Measurements from ENCODE around the gene INSYN2A. TPM values are rescaled to one million over a fixed set of nuclear protein-coding genes. Genes with fewer than 3 reads are reported as not detected.

The INSYN2A gene, protein sequence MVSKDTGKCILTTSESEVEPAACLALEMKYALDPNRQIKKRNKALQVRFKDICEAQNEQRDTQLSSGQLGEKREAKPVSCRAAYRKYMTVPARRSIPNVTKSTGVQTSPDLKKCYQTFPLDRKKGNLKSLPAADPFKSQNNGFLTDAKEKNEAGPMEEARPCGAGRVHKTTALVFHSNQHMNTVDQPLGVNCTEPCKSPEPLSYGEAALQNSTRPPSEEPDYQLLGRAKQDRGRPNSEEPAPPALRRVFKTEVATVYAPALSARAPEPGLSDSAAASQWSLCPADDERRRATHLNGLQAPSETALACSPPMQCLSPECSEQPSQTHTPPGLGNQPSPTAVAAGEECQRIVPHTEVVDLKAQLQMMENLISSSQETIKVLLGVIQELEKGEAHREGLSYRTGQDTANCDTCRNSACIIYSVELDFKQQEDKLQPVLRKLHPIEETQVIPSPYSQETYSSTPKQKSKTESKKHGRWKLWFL
- 0.09 to 0.13 TPM (median 0.11 TPM) in 3 replicates for total RNA-seq

DNA sequence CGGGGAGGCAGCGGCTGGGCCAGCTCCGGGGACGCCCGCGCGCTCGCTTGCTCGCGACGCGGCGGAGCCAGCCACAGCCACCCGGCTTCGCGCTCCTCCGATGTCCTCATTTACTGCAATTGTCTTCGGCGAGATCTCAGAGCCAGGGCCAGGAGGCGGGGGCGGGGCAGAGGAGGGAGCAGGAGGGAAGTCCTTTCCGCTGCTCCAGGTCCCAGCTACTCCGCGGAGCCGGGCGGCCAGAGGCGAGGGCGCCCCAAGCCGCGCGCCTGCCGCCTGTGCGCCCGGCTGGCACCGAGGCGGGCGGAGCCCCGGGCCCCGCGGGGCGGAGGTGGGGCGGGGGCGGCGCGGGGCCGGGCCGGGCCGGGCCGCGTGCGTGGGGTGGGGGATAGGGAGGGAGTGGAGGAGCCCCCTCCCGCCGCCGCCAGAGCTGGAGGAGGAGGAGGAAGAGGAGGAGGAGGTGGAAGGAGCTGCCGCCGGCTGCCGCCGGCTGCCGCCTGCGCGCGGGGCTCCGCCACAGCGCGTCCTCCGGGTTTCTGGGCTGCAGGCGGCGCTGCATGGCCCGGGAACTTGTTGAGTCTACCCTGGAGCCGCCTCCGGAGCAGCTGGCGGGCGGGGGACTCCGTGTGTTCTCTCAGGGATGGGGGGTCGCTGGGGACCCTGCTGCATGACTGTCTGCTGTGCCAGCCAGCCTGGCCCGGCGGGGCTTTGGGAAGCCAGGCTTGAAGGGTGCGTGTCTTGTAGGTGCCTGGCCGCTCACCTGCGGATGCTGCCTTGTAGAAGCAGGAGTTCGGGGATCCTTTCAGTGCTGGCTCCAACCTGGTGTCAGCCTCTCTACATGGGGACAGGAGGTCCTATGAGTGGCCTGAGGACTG lies at the start of gene INSYN2A:
Gene INSYN2A (minus strand): TSS at position 310 of the 872 bp plus-strand sequence. CDS start 20,196 bp downstream, outside the sequence.
- Mint-ChIP-seq H3K4me3 (peak within 1 kb of the TSS; percentile 75), H3K27me3 (ENCODE audit: low read depth) (peaks cover 66% of the 10 kb centered on the region), H3K4me1 (peaks cover 10% of the 10 kb centered on the region), H3K27ac (no peak within 1 kb of the TSS), H3K9me3 (no peaks in the 10 kb centered on the region), H3K36me3 (peaks cover 5% of the 10 kb centered on the region)
- DNase-seq (ENCODE audit: low spot score in 2 of 2, unreplicated experiment in 2 of 2): peak in 1 of 2 experiments; percentile 54
- TF ChIP-seq, protein P1, sequence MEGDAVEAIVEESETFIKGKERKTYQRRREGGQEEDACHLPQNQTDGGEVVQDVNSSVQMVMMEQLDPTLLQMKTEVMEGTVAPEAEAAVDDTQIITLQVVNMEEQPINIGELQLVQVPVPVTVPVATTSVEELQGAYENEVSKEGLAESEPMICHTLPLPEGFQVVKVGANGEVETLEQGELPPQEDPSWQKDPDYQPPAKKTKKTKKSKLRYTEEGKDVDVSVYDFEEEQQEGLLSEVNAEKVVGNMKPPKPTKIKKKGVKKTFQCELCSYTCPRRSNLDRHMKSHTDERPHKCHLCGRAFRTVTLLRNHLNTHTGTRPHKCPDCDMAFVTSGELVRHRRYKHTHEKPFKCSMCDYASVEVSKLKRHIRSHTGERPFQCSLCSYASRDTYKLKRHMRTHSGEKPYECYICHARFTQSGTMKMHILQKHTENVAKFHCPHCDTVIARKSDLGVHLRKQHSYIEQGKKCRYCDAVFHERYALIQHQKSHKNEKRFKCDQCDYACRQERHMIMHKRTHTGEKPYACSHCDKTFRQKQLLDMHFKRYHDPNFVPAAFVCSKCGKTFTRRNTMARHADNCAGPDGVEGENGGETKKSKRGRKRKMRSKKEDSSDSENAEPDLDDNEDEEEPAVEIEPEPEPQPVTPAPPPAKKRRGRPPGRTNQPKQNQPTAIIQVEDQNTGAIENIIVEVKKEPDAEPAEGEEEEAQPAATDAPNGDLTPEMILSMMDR (IDR thresholded peaks at IDR 0.05; ENCODE audit: unreplicated experiment): no peak

DNA sequence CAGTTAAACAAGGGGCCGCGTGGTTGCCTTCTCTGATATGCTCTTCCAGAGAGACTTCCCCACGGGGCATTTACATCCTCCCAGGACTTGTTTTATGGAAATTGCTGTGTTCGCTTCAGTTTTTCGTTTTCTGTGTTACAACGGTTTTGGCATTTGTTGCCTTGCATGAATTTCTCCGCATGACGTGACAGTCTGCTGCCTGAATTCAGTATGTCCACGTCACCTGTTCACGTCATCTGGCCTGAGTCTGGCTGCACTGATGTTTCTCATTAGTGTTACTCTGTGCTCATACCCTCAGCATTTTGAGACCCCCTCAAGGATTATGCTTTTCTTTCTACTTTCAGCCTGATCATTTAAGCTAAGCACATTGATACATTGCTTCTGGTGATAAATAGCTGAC lies 49.1 kb upstream of the INSYN2A start:
- Mint-ChIP-seq H3K36me3 (peaks cover 17% of the 10 kb centered on the region), H3K4me1 (peaks cover 4% of the 10 kb centered on the region), H3K4me3 (no peak overlapping the region), H3K27ac (no peak overlapping the region), H3K9me3 (no peaks in the 10 kb centered on the region), H3K27me3 (ENCODE audit: low read depth) (no peaks in the 10 kb centered on the region)
- TF ChIP-seq, protein P1 (IDR thresholded peaks at IDR 0.05; ENCODE audit: unreplicated experiment): no peak
- no peak for DNase-seq (ENCODE audit: low spot score in 2 of 2, unreplicated experiment in 2 of 2)

DNA sequence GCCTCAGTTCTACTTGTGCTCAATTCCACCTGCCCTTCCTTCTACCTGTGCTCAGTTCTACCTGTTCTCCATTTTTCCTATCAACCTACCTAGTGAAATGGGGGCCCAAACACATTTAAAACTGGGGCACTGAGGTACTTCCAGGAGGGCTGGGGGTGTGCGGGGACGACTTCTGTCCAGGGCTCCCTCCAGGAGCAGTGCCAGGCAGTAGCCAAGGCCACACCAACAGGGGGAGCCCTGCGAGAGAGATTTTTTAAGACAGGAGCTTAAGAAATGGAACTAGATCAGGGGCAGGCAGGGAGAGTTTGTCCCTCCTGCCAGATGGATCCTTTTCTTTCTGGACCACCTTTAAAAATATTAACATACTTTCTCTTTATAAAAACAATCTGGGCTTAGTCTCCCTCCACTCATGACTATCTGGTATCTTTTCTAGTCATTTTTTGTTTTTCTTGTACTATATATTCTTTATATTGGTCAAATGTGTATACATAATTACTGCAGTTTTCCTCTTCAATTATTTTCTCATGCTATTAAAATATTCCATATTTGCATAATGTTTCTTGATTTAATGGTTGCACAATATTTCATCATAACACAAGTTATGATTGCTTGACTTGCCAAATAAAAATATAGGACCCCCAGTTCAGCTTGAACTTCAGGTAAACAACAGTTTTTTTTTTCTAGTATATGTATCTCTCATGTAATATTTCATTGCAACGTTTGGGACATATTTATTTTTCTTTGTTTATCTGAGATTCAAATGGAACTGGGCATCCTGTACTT lies 47.3 kb upstream of the INSYN2A start:
- Mint-ChIP-seq H3K4me3 (no peak overlapping the region), H3K4me1 (peaks cover 4% of the 10 kb centered on the region), H3K27me3 (ENCODE audit: low read depth) (no peaks in the 10 kb centered on the region), H3K9me3 (no peaks in the 10 kb centered on the region), H3K36me3 (peaks cover 6% of the 10 kb centered on the region), H3K27ac (no peak overlapping the region)
- no peak for DNase-seq (ENCODE audit: low spot score in 2 of 2, unreplicated experiment in 2 of 2)
- TF ChIP-seq, protein P1 (IDR thresholded peaks at IDR 0.05; ENCODE audit: unreplicated experiment): no peak

DNA sequence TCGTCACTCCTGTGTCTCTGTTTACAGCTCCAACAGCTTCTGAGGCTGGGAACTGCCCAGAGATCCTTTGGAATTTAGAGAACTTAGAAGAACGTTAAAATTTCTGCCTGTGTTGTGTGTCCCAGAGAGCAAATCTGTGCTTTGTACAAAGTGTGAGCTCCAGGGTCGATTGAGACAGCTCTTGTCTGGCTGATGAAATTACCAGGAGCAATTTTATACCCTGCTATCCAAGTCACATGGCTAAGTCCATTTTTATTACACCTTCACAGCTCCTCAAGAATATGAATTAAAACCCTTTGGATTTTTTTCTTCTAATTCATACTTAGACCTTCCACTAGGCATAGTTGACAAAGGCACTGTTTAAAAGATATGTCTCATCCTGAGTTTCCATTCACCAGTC lies 46.5 kb upstream of the INSYN2A start:
- Mint-ChIP-seq H3K27me3 (ENCODE audit: low read depth) (no peaks in the 10 kb centered on the region), H3K36me3 (no peaks in the 10 kb centered on the region), H3K27ac (no peak overlapping the region), H3K9me3 (no peaks in the 10 kb centered on the region), H3K4me3 (no peak overlapping the region), H3K4me1 (peaks cover 4% of the 10 kb centered on the region)
- TF ChIP-seq, protein P1 (IDR thresholded peaks at IDR 0.05; ENCODE audit: unreplicated experiment): no peak
- DNase-seq (ENCODE audit: low spot score in 2 of 2, unreplicated experiment in 2 of 2): no peak

DNA sequence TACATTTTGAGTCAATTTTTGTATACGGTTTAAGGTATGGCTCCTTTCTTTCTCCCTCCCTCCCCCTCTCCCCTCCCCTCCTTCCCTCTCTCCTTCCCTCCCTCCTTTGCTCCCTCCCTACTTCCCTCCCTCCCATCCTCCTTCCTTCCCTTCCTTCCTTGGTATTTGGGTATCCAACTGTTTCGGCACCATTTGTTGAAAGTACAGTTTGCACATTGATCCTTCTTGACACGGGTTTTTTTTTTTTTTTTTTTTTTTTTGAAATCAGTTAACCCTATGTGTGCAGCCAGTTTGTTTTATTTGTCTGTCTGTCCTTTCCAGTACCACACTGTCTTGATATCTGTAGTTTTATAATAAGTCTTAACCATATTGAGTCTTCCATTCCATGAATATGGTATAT lies 39.9 kb upstream of the INSYN2A start:
- TF ChIP-seq, protein P1 (IDR thresholded peaks at IDR 0.05; ENCODE audit: unreplicated experiment): no peak
- no peaks in the 10 kb centered on the region for H3K27me3 Mint-ChIP-seq (ENCODE audit: low read depth)
- H3K27ac Mint-ChIP-seq: no peak overlapping the region
- H3K4me3 Mint-ChIP-seq: no peak overlapping the region
- peaks cover 4% of the 10 kb centered on the region for H3K9me3 Mint-ChIP-seq
- DNase-seq (ENCODE audit: low spot score in 2 of 2, unreplicated experiment in 2 of 2): no peak
- H3K4me1 Mint-ChIP-seq: no peaks in the 10 kb centered on the region
- H3K36me3 Mint-ChIP-seq: no peaks in the 10 kb centered on the region

Data from mesothelial cell of epicardium (in vitro differentiated cells).